ENCODE results near the gene MEGF6.

- no peak for TF ChIP-seq CTCF (IDR thresholded peaks at IDR 0.05; ENCODE audit: low read depth, low read length, poor library complexity, severe bottlenecking)
- TF ChIP-seq EZH2phosphoT487 (IDR thresholded peaks at IDR 0.05; ENCODE audit: borderline replicate concordance, low read length) = no peak
Observed at GRCh38 chr1:3541936-3542335, 69.4 kb downstream of the MEGF6 start.
